ENCODE measurements around the gene CBX3.
"Not testable (repeated sequence)": the region's sequence is repeated elsewhere in the genome, so short reads cannot be mapped to it uniquely, and the experiment has no call there.

- TF ChIP-seq CTCF (conservative IDR thresholded peaks at IDR 0.05 in 1 of 2, IDR thresholded peaks at IDR 0.05 in 1 of 2; ENCODE audit: low read depth in 1 of 2, low read length in 2 of 2); EZH2 (IDR thresholded peaks at IDR 0.05; ENCODE audit: low read length, missing control alignments): not testable (repeated sequence)
These were observed 60.3 kb downstream of the CBX3 start for GRCh38 chr7:26261866-26262265.

All from fibroblast of lung (primary cell).